CD4-positive, CD25-positive, alpha-beta regulatory T cell (primary cell): ENCODE data around the gene RPS2. TPM values are rescaled to one million over a fixed set of nuclear protein-coding genes. Genes with fewer than 3 reads are reported as not detected.

Source experiments
- ATAC-seq, 2 donors: fragments of 150-1000 bp; cut with Tn5 transposase; one replicate each; pipeline ENCODE4 v1.10.0; 2021; ENCODE audit warnings: low read depth in 2 of 2, moderate number of reproducible peaks in 2 of 2, moderate library complexity in 1 of 2
- DNase-seq, 3 donors: peaks; one replicate each; pipeline versions ENCODE4 v3.0.0 to v3.0.0-alpha.2; 2012 to 2022; ENCODE audit warnings: mixed read lengths in 1 of 3
- H3K27ac ChIP-seq: one replicate; pipeline ENCODE4 v1.7.0; 2013; ENCODE audit warnings: mild to moderate bottlenecking, low read length; ENCODE audit not compliant: insufficient read depth, poor library complexity, severe bottlenecking
- H3K27me3 ChIP-seq: one replicate; pipeline ENCODE4 v1.7.0; 2013; ENCODE audit warnings: low read length; ENCODE audit not compliant: control insufficient read depth, insufficient read depth
- H3K36me3 ChIP-seq: one replicate; pipeline ENCODE4 v1.7.0; 2013; ENCODE audit warnings: mild to moderate bottlenecking, low read length, moderate library complexity; ENCODE audit not compliant: control insufficient read depth, insufficient read depth
- H3K4me1 ChIP-seq: 2 replicates; pipeline ENCODE4 v1.7.0; 2013; ENCODE audit warnings: mild to moderate bottlenecking, low read length; ENCODE audit not compliant: insufficient read depth, control insufficient read depth, poor library complexity, severe bottlenecking
- H3K4me3 ChIP-seq: one replicate; pipeline ENCODE4 v1.7.0; 2013; ENCODE audit warnings: low read depth, mild to moderate bottlenecking, low read length, moderate library complexity
- H3K9me3 ChIP-seq, 2 experiments: 1 replicate in 1 of 2; 2 replicates in 1 of 2; pipeline ENCODE4 v1.7.0; 2013; ENCODE audit warnings: low read length in 2 of 2, mild to moderate bottlenecking in 1 of 2, moderate library complexity in 1 of 2; ENCODE audit not compliant: control insufficient read depth in 2 of 2
- H3K27ac Mint-ChIP-seq, 3 donors: one replicate each; pipeline ENCODE4 v1.8.0; 2020 to 2022; ENCODE audit warnings: mild to moderate bottlenecking in 3 of 3, mixed read lengths in 3 of 3, moderate library complexity in 2 of 3
- H3K27me3 Mint-ChIP-seq: one replicate; pipeline ENCODE4 v1.8.0; 2022; ENCODE audit warnings: mild to moderate bottlenecking, mixed read lengths
- H3K36me3 Mint-ChIP-seq: one replicate; pipeline ENCODE4 v1.8.0; 2020; ENCODE audit warnings: mixed read lengths
- H3K4me1 Mint-ChIP-seq, 4 donors: one replicate each; pipeline ENCODE4 v1.8.0; 2020 to 2022; ENCODE audit warnings: mixed read lengths in 4 of 4, mild to moderate bottlenecking in 1 of 4
- H3K4me3 Mint-ChIP-seq, 4 donors: one replicate each; pipeline ENCODE4 v1.8.0; 2020 to 2022; ENCODE audit warnings: mild to moderate bottlenecking in 4 of 4, mixed read lengths in 4 of 4, moderate library complexity in 3 of 4
- H3K9me3 Mint-ChIP-seq, 7 donors: one replicate each; pipeline ENCODE4 v1.8.0; 2020 to 2022; ENCODE audit warnings: mixed read lengths in 7 of 7, mild to moderate bottlenecking in 3 of 7, moderate library complexity in 2 of 7
- polyA plus RNA-seq, 4 donors: library from polyadenylated mRNA; unstranded; fragments of 300-500 nt; fragmentation: Illumina TruSeq; gene quantifications; one replicate each; pipeline ENCODE4 v1.2.3, GENCODE V29; 2021
- total RNA-seq: library from RNA; stranded (reverse); gene quantifications from one replicate; pipeline ENCODE4 v1.2.3, GENCODE V29; 2022

Gene RPS2
- total and polyA plus RNA-seq, 5 donors from 2014 or later: 2,223 to 6,441 (median 4,859) TPM

GRCh38 chr16:1990351-1991134 is 25.9 kb upstream of the RPS2 start:
- H3K27ac ChIP-seq: no peak overlapping the region
- no peaks in the 10 kb centered on the region for H3K36me3 ChIP-seq
- Mint-ChIP-seq H3K36me3 (no peaks in the 10 kb centered on the region), H3K4me1 (peaks cover 0 to 29% (median 13%) of the 10 kb centered on the region in 4 donors), H3K27me3 (peaks cover 22% of the 10 kb centered on the region), H3K4me3 (peak overlapping the region; percentile 80 to 91 (median 83)), H3K9me3 (peaks cover 0 to 2% (median 0%) of the 10 kb centered on the region in 7 donors), H3K27ac (peak overlapping the region in 2 of 3 donors; percentile 14 to 90)
- H3K4me3 ChIP-seq: peak overlapping the region; percentile 48
- DNase-seq (peak in 1 of 3 donors; percentile 39), ATAC-seq (no peak)
- H3K4me1 ChIP-seq: peaks cover 20% of the 10 kb centered on the region
- no peaks in the 10 kb centered on the region for H3K9me3 ChIP-seq
- peaks cover 6% of the 10 kb centered on the region for H3K27me3 ChIP-seq

GRCh38 chr16:1990101-1990350 is 25.4 kb upstream of the RPS2 start:
- Mint-ChIP-seq H3K36me3 (no peaks in the 10 kb centered on the region), H3K9me3 (peaks cover 0 to 2% (median 0%) of the 10 kb centered on the region in 7 donors), H3K4me3 (no peak overlapping the region), H3K27ac (no peak overlapping the region), H3K27me3 (peaks cover 22% of the 10 kb centered on the region), H3K4me1 (peaks cover 0 to 29% (median 13%) of the 10 kb centered on the region in 4 donors)
- Histone ChIP-seq H3K27ac (no peak overlapping the region), H3K27me3 (peaks cover 6% of the 10 kb centered on the region), H3K4me3 (no peak overlapping the region), H3K36me3 (no peaks in the 10 kb centered on the region), H3K4me1 (peaks cover 24% of the 10 kb centered on the region), H3K9me3 (no peaks in the 10 kb centered on the region)
- DNase-seq (no peak), ATAC-seq (no peak)

- H3K4me1 ChIP-seq: peaks cover 30% of the 10 kb centered on the region
- Mint-ChIP-seq H3K4me3 (peak within 1 kb of the TSS; percentile 80 to 90 (median 85)), H3K36me3 (no peaks in the 10 kb centered on the region), H3K27ac (peak within 1 kb of the TSS in 1 of 3 donors; percentile 14), H3K4me1 (peaks cover 0 to 34% (median 14%) of the 10 kb centered on the region in 4 donors), H3K9me3 (peaks cover 0 to 2% (median 0%) of the 10 kb centered on the region in 7 donors), H3K27me3 (peaks cover 22% of the 10 kb centered on the region)
- H3K9me3 ChIP-seq: no peaks in the 10 kb centered on the region
- no peaks in the 10 kb centered on the region for H3K36me3 ChIP-seq
- ATAC-seq (no peak), DNase-seq (no peak)
- H3K27me3 ChIP-seq: peaks cover 6% of the 10 kb centered on the region
- H3K4me3 ChIP-seq: peak within 1 kb of the TSS; percentile 48
- no peak within 1 kb of the TSS for H3K27ac ChIP-seq
Observed at GRCh38 chr16:1989209-1990100, 24.8 kb upstream of the RPS2 start, which contains the start of gene SYNGR3. Gene SYNGR3 (plus strand): TSS chr16:1989970. CDS start chr16:1990103, 133 bp downstream.

GRCh38 chr16:1987198-1987597 is 22.6 kb upstream of the RPS2 start:
- Histone ChIP-seq H3K4me1 (peaks cover 39% of the 10 kb centered on the region), H3K27ac (no peak overlapping the region), H3K27me3 (peaks cover 8% of the 10 kb centered on the region), H3K9me3 (no peaks in the 10 kb centered on the region), H3K36me3 (no peaks in the 10 kb centered on the region), H3K4me3 (no peak overlapping the region)
- H3K36me3 Mint-ChIP-seq: no peaks in the 10 kb centered on the region
- H3K4me3 Mint-ChIP-seq: peak overlapping the region in 2 of 4 donors; percentile 36 to 88
- DNase-seq: no peak
- H3K27me3 Mint-ChIP-seq: peaks cover 27% of the 10 kb centered on the region
- H3K4me1 Mint-ChIP-seq: peaks cover 0 to 41% (median 18%) of the 10 kb centered on the region in 4 donors
- no peak for ATAC-seq
- no peak overlapping the region for H3K27ac Mint-ChIP-seq
- H3K9me3 Mint-ChIP-seq: peaks cover 0 to 2% (median 0%) of the 10 kb centered on the region in 7 donors

GRCh38 chr16:1985466-1986150 is 21.0 kb upstream of the RPS2 start:
- H3K27ac Mint-ChIP-seq: no peak overlapping the region
- no peaks in the 10 kb centered on the region for H3K36me3 Mint-ChIP-seq
- no peak overlapping the region for H3K27ac ChIP-seq
- no peaks in the 10 kb centered on the region for H3K9me3 ChIP-seq
- H3K4me3 Mint-ChIP-seq: peak overlapping the region; percentile 80 to 88 (median 82)
- peaks cover 0 to 2% (median 0%) of the 10 kb centered on the region in 7 donors for H3K9me3 Mint-ChIP-seq
- H3K27me3 ChIP-seq: peaks cover 17% of the 10 kb centered on the region
- ATAC-seq: no peak
- no peaks in the 10 kb centered on the region for H3K36me3 ChIP-seq
- H3K4me1 Mint-ChIP-seq: peaks cover 0 to 33% (median 11%) of the 10 kb centered on the region in 4 donors
- no peak for DNase-seq
- H3K4me3 ChIP-seq: no peak overlapping the region
- peaks cover 41% of the 10 kb centered on the region for H3K27me3 Mint-ChIP-seq
- H3K4me1 ChIP-seq: peaks cover 27% of the 10 kb centered on the region

- Histone ChIP-seq H3K27ac (peak overlapping the region; percentile 60), H3K36me3 (no peaks in the 10 kb centered on the region), H3K4me3 (peak overlapping the region; percentile 35), H3K27me3 (peaks cover 17% of the 10 kb centered on the region), H3K4me1 (peaks cover 29% of the 10 kb centered on the region), H3K9me3 (no peaks in the 10 kb centered on the region)
- DNase-seq: peak in 1 of 3 donors; percentile 58
- H3K4me3 Mint-ChIP-seq: peak overlapping the region; percentile 80 to 88 (median 82)
- peak overlapping the region in 2 of 3 donors; percentile 62 to 76 for H3K27ac Mint-ChIP-seq
- H3K36me3 Mint-ChIP-seq: no peaks in the 10 kb centered on the region
- H3K4me1 Mint-ChIP-seq: peaks cover 0 to 31% (median 11%) of the 10 kb centered on the region in 4 donors
- peaks cover 0 to 2% (median 0%) of the 10 kb centered on the region in 7 donors for H3K9me3 Mint-ChIP-seq
- peaks cover 44% of the 10 kb centered on the region for H3K27me3 Mint-ChIP-seq
- peak; percentile 26 to 30 for ATAC-seq
Observed at GRCh38 chr16:1984347-1985225, 20.0 kb upstream of the RPS2 start.
